HG03354 (cell line): ENCODE results near the gene PITPNC1.
"Not testable (repeated sequence)": the region's sequence is repeated elsewhere in the genome, so short reads cannot be mapped to it uniquely, and the experiment has no call there.

Experiments used
- ATAC-seq: cut with Tn5 transposase; IDR thresholded peaks from one replicate; pipeline ENCODE4 v1.9.1; 2021; ENCODE audit warnings: mild to moderate bottlenecking; ENCODE audit not compliant: unreplicated experiment, poor library complexity, severe bottlenecking

The PITPNC1 gene

GRCh38 chr17:67686241-67686640, 309.2 kb downstream of the PITPNC1 start:
- ATAC-seq = no peak

DNA sequence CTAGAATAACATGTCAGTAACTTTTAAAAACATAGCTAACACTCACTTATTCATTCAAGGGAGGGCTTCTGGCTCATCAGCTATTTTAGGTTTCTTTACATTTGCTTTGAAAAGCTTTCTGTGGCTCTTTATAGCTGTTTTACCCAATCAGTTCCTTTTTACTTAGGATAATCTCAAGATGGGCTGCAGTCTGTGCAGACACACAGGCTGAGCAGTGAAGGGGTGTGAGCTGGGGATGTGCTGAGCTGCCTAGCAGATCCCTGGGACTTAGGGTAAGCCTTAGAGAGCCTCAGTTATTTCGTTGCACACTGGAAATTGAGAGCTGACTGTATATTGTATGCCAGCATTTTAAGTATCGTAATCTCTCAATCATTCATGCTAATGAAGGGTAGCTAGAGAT, 310.4 kb downstream of the PITPNC1 start:
- no peak for ATAC-seq

GRCh38 chr17:67689534-67690177, 312.6 kb downstream of the PITPNC1 start:
- ATAC-seq = no peak

GRCh38 chr17:67693811-67694210, 316.7 kb downstream of the PITPNC1 start:
- ATAC-seq = no peak

DNA sequence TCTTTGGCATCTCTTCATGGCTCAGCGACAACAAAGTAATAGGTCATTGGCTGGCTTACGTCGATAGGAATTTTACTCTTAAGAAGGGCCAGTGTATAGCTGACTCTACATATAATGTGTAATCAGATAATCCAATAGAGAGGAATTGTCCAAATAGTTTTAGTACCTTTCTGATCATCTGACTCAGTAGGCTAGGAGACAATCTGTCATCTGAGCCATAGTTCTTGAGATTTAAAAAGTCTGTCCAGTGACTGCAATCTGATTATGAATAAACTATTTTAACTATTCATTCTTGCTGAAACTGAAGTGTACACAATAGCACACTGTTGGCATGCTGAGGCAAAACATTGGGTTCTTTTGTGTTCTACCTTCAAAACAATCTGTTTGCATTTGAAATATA, 319.3 kb downstream of the PITPNC1 start:
- no peak for ATAC-seq

DNA sequence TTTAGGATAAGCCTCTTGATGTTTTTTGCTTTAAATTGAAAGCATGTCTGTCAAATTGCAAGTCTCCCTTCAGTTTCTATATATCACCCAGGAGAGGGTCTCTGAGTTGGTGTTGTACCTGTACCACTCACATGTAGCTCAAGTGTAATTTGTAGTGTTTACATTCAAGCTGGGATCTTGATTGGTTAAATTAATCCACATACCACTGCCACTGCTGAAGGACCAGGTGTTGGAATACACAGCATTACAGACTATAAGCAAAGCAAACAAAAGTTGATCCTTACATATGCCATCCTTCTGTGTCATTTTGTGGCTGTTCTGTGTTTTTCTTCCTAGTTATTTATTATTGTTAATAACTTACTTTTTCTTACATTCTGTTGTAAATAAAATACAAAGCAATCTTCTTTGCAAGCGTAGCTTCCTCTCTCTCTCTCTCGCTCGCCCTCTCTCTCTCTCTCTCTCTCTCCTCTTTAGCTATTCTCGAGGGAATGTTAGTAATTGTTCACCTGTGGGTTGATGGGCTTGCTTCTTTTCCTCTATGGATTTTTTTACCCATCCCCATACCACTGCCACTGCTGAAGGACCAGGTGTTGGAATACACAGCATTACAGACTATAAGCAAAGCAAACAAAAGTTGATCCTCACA, 319.9 kb downstream of the PITPNC1 start:
- ATAC-seq = no peak

DNA sequence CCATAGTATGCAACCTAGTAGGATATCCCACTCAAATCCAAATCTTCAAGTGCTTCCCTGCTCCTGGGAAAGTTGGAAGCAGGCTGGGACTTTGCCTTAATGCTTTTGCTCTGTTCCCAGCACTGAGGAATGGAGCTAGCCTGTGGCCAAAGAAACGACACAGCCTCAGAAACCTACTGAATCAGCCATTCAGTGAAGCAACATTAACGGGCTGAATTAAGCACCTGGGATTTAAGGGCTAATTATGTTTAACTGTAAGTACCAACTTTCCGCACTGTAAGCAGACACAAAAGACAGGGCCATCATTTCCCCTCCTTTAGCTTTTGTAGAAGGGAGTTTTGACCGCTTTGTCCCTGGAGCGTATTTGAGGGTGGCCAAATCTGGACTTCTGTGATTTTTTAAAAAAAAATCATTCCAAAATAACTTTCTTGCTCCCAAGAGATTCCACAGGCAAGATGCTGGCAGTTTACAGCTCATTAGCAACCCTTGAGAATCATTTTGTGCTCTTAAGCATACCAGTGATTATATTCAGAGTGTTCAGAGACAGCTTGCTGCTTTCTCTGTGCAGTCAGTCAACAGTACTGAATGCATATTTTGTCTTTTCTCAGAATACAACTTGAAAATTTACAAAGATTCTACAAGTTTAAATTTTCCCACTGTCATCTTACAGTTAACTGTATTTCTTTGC, 323.1 kb downstream of the PITPNC1 start:
- no peak for ATAC-seq

- no peak for ATAC-seq
These were observed 323.6 kb downstream of the PITPNC1 start for GRCh38 chr17:67700725-67701119.

- not testable (repeated sequence) for ATAC-seq
These were observed 325.8 kb downstream of the PITPNC1 start for GRCh38 chr17:67702861-67703260.

DNA sequence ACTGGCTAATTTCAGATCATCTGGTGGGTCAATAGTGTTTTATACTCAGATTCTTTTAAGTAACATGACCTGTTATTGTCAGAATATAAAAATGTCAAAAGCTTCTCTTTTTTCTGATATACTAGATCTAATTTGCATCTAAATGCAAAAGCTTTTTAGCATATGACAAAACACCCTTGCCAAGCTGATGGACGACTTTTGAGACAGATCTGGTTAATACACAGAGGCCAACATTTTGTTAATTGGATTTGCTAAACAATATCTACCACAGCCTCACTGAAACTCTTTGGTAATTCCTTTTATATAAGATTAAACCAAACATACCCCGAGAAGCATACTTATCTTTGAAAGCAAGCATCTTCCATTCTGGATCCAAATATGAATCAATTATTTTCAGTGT, 330.4 kb downstream of the PITPNC1 start:
- no peak for ATAC-seq

DNA sequence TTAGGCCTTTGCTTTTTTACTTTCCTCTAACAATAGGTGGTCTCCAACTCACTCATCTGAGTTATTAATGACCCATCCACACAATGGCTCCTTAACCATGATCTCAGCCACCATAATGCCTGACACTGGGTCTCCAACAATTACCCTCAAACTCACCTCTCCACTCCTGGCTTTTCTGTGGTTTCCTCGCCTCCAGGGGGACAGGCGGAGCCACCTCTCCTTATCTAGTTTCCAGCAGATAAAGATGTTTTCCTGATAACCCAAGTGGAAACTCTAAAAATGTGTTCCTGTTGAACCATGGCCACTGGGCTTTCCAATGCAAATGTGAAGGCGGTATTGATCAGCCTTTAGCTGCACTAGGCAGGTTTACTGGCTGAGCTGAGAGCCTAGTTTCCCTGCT, 331.3 kb downstream of the PITPNC1 start:
- no peak for ATAC-seq

DNA sequence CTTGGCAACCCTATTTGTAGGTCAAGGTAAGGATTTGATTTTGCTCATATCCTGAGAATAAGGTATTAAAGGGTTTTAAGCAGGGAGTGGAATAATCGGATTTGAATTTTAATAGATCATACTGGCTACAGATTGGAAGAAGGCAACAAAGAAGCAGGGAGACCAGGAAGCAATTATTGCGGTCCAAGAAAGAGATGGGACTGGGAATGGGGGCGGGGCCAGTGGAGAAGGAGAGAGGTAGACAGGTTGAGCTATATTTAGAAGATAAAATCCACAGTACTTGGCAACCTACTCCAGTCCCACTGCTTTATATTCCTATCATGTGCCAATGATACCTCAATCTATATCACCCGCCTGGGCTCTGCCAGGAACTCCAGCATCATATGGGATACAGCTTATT, 334.8 kb downstream of the PITPNC1 start:
- ATAC-seq = no peak

DNA sequence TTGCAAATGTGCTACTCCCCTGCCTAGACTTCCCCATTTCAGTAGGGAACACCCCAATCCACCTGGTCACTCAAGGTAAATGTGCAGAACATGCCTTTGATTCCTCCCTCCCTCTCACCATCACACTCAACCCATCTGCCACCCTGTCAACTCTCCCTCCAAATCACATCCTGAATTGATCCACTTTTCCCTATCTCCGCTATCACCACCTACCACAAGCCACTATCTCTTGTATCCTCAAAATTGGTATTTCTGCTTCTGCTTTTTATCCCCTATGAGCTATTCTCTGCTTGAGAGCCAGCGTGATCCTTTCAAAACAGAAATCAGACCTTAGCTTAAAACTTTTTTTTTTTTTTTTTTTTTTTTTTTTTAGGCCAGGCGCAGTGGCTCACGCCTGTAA, 335.3 kb downstream of the PITPNC1 start:
- no peak for ATAC-seq

- no peak for ATAC-seq
These were observed 336.1 kb downstream of the PITPNC1 start for GRCh38 chr17:67713169-67713568.

GRCh38 chr17:67716405-67716798, 339.3 kb downstream of the PITPNC1 start:
- no peak for ATAC-seq

DNA sequence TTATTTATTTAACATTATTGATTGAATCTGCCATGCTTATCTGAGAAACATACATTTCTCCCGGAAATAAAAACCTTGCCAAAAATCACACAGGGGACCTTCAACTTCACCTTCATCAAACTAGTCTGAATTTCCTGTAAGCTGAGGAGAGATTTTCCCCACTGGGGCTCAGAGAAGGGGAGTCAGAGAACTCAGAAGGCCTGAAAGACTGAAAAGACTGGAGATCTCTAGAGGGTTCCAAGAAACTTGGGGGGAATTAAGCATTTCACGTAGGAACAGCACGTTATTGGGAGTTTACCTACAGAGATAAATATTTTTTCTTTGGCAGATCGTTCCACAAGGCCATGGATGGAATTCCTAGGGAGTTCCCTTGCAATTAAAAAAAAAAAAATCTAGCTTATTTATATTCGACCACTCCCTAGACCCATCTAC, 340.1 kb downstream of the PITPNC1 start:
- no peak for ATAC-seq

DNA sequence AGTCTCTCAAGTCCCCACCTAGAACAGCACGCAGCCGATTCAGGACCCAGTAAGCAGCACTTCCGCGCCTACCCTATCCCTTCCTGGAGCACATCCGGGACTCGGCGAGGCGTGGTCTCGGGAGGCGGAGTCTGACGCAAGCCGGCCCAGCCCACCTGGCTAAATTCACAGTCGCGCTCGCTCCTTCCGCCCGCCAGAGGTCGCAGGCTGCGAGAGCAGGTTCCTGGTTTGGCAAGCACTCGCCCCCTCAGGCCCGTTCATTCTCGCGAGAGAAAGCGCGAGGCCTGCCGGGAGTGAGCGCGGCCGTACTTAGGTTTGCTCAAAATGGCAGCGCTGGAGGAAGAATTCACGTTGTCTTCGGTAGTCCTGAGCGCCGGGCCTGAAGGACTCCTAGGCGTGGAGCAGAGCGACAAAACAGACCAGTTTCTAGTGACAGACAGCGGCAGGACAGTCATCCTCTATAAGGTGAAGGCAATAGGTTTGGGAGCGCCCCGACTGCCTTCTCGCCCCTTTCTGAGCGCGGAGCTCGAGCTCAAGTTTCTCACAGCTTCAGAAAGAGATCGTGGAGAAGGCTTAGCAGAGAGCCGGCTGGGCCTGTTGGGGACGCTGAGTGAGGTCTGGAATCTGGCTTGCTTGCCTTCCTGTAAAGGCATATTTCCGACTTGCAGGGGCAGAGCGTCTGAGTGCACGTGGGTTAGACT, 340.7 kb downstream of the PITPNC1 start, which contains the start of gene NOL11:
TSS of gene NOL11 (plus strand) at position 313 of the 701 bp plus-strand sequence. CDS start at position 325, 12 bp downstream.
- ATAC-seq = peak; percentile 95

GRCh38 chr17:67718325-67718941, 341.4 kb downstream of the PITPNC1 start:
- peak; percentile 1 for ATAC-seq

- no peak for ATAC-seq
These were observed 348.3 kb downstream of the PITPNC1 start for GRCh38 chr17:67725373-67725791.

DNA sequence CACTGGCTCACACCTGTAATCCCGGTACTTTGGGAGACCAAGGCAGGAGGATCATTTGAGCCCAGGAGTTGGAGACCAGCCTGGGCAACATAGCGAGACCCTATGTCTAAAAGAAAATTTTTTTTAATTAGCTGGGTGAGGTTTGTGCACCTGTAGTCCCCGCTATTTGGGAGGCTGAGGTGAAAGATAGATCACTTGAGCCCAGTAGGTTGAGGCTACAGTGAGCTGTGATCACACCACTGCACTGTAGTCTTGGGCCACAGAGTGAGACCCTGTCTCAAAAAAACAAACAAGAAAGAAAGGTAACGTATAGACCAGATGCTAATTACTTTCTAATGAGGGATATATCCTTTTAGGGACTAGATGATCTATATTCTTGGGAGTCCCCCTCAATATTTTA, 348.7 kb downstream of the PITPNC1 start:
- no peak for ATAC-seq
